GM19468 (cell line): ENCODE data around the gene LNPEP.

Source experiments
- ATAC-seq: cut with Tn5 transposase; IDR thresholded peaks from one replicate; pipeline ENCODE4 v1.9.1; 2021; ENCODE audit warnings: mild to moderate bottlenecking, moderate library complexity, moderate number of reproducible peaks; ENCODE audit not compliant: unreplicated experiment; ENCODE audit errors: extremely low read depth

The LNPEP gene

DNA sequence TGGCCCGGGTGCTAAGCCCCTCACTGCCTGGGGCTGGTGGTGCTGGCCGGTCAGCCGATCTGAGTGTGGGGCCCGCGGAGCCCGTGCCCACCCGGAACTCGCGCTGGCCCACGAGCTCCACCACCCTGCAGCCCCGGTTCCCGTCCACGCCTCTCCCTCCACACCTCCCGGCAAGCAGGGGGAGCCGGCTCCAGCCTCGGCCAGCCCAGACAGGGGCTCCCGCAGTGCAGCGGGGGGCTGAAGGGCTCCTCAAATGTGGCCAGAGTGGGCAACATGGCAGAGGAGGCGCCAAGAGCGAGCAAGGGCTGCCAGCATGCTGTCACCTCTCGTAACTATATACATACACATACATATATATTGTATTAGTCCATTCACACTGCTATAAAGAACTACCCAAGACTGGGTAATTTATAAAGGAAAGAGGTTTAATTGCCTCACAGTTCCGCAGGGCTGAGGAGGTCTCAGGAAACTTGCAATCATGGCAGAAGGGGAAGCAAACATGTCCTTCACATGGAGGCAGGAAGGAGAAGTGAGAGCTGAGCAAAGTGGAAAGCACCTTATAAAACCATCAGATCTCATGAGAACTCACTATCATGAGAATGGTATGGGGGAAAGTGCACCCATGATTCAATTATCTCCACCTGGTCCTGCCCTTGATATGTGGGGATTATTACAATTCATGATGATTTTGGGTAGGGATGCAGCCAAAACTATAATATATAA, 149.7 kb downstream of the LNPEP start:
- ATAC-seq = no peak
